Uterus (tissue), 2 donors: ENCODE measurements around the gene ATF6.

Source experiments
- POLR2A ChIP-seq, 2 donors: fragments of 450-650 bp; IDR thresholded peaks; one replicate each; pipeline ENCODE4 v1.6.1; 2016; ENCODE audit warnings: antibody characterized with exemption in 2 of 2, mild to moderate bottlenecking in 1 of 2, moderate library complexity in 1 of 2
- TF ChIP-seq, protein P1 (sequence below), 4 experiments: fragments of 200-600 bp in 2 of 4; fragments of 450-650 bp in 2 of 4; sonication (generic) in 2 of 4; IDR thresholded peaks; one replicate each; pipeline ENCODE4 v1.5.1; 2016 to 2019; ENCODE audit warnings: antibody characterized with exemption in 4 of 4, mild to moderate bottlenecking in 2 of 4, moderate library complexity in 1 of 4

DNA sequence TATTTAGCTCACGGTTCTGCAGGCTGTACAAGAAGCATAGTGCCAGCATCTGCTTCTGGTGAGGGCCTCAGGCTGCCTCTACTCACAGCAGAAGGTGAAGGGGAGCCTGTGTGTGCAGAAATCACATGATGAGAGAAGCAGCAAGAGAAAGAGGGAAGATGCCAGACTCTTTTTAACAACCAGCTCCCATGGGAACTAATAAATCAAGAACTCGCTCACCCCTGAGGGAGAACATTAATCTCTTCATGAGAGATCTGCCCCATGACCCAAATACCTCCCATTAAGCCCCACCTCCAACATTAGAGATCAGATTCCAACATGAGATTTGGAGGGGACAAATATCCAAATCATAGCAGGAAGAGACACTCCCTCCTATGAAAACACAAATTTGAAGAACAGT is 183.4 kb downstream of the ATF6 start:
- TF ChIP-seq, protein P1, sequence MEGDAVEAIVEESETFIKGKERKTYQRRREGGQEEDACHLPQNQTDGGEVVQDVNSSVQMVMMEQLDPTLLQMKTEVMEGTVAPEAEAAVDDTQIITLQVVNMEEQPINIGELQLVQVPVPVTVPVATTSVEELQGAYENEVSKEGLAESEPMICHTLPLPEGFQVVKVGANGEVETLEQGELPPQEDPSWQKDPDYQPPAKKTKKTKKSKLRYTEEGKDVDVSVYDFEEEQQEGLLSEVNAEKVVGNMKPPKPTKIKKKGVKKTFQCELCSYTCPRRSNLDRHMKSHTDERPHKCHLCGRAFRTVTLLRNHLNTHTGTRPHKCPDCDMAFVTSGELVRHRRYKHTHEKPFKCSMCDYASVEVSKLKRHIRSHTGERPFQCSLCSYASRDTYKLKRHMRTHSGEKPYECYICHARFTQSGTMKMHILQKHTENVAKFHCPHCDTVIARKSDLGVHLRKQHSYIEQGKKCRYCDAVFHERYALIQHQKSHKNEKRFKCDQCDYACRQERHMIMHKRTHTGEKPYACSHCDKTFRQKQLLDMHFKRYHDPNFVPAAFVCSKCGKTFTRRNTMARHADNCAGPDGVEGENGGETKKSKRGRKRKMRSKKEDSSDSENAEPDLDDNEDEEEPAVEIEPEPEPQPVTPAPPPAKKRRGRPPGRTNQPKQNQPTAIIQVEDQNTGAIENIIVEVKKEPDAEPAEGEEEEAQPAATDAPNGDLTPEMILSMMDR (IDR thresholded peaks at IDR 0.05), result no peak
- TF ChIP-seq POLR2A (IDR thresholded peaks at IDR 0.05), result no peak
